HG03108 (cell line): Measurements from ENCODE around the gene ZEB1.
"Not testable (repeated sequence)": the region's sequence is repeated elsewhere in the genome, so short reads cannot be mapped to it uniquely, and the experiment has no call there.

Source experiments
- ATAC-seq: cut with Tn5 transposase; IDR thresholded peaks from one replicate; pipeline ENCODE4 v1.9.1; 2021; ENCODE audit warnings: moderate library complexity; ENCODE audit not compliant: unreplicated experiment

The ZEB1 gene

GRCh38 chr10:31317652-31318381, 1.2 kb upstream of the ZEB1 start:
- no peak for ATAC-seq

GRCh38 chr10:31318382-31318853, 598 bp upstream of the ZEB1 start:
- peak; percentile 64 for ATAC-seq

DNA sequence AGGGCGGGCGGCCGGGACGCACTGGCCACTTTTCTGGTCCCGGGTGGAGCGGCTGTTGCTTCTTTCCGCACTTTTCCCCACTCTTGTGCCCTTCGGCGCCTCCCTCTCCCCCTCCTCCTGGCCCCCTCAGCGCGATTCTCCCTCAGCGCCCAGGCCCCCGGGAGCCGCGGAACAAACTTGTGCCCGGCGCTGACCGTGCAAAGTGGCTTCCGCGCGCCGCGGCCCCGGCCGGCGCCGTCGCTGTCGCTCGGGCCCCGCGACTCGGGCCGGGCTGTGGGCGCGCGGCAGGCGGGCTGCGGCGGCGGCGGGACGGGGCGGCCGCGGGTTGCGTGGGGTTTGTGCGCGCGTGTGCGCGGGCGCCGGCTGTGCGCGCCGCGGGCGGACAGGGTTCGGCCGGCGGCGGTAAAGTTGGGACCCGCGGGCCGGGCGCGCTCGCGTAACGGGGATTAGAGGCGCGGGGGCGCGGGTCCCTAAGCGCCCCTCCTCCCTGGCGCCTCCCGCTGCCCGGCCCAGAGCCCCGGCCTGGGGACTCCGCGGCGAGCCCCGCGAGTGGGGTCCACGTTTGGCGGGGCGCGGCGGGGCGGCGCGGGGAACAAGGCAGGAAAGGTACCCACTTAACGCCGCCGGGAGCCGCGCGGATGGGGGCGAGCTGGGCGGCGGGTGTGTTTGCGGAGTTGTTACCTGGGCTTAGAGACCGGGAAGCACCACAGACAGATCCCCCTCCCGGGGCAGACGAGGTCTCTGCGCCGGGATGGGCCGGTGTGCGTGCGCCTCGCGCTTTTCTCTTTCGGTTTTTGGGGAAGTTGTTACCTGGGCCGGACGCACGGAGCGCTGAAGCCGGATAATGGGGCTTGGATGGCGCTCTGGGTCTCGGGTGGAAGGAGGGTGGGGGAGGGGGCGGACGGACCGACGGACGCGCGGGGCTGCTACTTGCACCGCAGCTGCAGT, 860 bp downstream of the ZEB1 start:
- ATAC-seq = no peak

DNA sequence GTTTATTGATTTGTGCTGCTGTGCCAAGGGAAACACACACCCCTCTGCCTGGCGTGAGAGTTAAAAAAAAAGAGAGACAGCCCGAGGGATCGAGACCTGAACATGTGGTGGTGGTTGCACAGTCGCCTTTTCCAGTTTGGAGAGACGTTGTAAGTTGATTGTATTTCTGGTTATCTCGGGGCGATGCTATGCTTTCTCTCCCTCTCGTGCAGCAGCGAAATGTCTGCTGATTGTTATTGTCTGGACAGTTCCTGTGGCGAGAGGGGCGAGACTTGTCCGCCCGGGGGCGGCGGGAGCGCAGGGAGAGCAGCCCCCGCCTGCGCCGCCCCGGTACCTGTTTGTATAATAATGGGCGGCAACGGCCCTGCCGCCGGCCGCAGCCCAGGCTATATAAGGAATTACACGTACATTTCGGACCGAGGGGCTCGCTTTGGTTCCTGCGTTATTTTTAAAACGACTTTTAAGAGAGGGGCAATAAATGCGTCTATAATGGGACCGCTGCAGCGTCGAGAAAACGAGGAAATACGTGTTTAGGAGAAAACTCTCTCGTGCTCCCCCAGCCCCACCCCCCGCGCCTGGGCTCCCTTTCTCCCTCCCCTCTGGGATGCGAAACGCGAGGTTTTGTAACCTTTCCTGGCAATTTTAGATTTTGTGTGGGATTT, 1.7 kb downstream of the ZEB1 start:
- ATAC-seq = peak; percentile 21

GRCh38 chr10:31321396-31321941, 2.5 kb downstream of the ZEB1 start:
- ATAC-seq = no peak

- no peak for ATAC-seq
Measured at GRCh38 chr10:31322647-31323046, 3.6 kb downstream of the ZEB1 start.

- no peak for ATAC-seq
Measured at GRCh38 chr10:31340343-31340742, 21.3 kb downstream of the ZEB1 start.

DNA sequence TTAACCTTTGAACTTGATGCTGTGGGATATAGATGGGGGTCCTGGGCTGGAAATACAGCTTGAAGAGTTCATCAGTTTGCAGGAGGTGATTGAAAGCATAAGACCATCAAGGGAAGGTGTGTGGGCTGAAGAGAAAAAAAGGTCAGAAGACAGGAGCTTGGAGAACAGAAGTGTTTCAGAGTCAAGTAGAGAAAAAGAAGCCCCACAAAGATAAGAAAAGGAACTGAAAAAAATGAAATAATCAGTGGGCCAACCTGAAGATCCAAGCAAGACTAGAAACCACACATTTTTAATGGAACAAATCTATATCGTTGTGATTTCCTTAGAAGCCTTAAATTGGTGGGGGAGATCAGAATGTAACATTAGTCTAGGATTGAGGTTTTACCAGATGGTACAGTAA, 22.5 kb downstream of the ZEB1 start:
- no peak for ATAC-seq

DNA sequence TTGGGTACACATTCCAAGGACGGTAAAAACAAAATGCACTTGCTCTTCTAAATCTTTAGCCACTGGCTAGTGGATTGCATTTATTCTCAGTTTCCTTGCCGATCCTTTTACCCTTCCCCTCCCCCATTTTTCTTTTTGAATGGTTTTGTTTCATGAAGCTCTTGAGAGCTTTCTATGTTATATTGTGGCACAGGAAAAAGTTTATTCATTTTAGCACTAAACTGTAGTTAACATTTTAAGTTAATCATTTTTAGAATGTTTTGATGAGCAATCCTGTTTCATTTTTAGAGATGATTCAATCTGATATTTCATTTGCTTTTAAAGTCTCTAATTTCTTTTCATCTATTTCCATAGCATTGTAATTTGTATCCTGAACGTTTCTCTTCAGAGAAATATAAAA, 24.0 kb downstream of the ZEB1 start:
- ATAC-seq = no peak

GRCh38 chr10:31343551-31343950, 24.5 kb downstream of the ZEB1 start:
- ATAC-seq = no peak

DNA sequence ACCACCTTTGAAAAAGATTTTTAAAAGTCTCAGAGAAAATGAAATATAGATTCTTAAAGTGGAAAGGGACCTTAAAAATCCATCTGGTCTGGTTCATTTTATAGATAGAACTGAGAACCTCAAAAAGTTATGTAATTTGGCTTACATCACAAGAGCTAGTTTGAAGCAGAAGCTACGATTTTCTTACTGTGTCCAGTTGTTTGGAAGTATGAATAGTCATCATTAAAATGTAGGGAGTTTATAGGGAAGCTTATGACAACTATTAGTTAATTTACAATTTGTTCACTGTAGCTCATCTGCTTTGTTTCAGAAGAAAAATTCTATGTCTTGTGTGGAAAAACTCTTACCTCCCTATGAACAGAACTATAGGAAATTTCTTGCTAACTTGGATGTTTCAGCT, 26.9 kb downstream of the ZEB1 start:
- ATAC-seq = no peak

GRCh38 chr10:31346953-31347352, 27.9 kb downstream of the ZEB1 start:
- no peak for ATAC-seq

GRCh38 chr10:31347705-31348104, 28.7 kb downstream of the ZEB1 start:
- ATAC-seq = no peak

DNA sequence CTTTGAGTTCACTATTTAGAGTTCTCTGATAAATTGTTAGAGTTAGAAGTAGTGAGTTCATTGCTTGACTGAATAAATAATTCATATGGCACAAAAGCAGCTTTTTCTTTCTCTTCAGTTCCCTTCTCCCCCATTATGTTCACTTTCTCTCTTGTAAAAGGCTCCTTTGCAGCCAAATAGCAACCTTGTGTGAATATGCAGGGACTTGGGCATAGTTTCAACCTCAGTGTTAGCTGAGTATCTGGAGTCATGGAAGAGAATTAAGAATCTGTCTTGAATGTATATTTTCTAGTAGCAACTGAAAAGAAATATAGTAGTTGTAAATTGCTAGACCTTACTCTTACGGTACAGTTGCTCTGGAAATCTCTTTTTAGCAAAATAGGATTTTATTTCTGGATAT, 31.9 kb downstream of the ZEB1 start:
- ATAC-seq = no peak

DNA sequence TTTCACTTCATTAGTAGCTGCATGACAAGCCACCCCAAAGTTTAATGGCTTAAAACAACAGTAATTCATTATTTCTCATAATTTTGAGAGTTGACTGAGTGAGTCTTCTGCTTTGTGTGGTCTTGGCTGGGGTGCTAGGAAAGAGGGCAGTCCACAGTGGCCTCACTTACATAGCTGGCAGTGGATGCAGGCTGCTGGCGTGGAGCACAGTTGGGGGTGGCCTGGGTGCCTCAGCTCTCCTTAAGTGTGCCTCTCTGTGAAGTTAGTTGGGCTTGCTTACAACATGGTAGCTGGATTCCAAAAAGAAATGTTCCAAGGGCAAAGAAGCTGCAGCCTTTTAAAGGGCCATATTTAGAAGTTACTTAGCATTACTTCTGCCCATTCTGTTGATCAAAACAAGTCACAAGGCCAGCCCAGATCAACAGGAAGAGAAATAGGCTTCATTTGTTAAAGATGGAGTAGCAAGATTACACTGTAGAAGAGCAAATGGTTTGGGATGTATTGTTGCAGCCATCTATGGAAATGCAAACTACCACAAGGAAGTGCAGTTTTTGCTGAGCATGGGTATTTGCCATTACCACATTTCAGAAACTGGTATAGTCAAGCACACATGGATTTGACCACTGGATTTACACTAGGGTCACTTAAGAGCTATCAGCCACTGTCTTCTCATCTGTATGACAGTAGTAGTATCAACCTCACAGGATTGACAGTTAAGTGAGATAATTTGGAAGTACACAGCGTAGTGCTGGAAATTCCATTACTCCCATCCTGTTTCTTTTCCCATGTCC, 33.6 kb downstream of the ZEB1 start:
- no peak for ATAC-seq

DNA sequence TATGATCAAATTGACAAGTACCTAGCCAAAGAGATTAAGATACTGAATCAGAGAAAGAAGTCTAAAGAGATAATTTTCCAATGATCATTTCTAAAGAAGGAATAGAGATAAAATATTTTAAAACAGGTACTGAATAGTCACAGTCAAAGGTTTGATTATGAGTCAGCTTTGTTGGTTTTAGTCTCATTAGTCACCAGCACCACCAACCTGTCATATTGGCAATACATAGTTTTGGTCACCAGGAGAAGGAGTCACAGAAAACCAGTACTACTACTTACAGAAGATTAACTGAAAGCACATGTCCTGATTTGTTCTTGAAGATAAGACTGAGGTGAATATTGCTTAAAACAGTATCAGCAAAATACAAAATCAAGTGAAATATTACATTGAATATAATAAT, 34.6 kb downstream of the ZEB1 start:
- ATAC-seq = no peak

DNA sequence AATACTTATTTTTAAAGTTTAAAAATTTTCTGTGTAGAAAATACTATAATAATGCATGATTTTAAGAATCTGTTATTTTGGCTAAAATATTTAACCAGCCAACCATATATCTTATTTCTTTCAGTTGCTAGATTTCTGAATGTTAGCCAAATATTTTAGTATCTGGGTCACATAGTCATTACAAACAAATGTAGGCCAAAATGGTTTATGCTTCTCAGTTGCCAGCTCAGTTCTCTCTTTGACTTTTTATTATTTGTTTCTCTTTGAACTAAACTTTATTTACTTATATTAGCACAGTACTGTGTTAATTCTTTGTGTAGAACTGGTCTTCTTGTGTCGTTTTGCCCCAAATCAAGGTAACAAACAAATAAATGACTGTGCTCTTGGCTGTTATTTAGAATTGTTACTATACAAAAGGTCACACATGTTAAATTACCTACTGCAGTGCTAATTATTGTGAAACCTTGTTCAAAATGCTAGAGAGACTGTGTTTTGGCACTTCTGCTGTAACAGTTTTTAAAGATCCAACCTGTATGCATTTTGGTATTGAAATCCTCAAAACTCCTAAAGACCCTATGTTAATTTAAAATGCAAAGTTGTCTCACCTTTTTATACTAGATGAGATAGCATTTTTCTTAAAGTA, 39.8 kb downstream of the ZEB1 start:
- ATAC-seq = no peak

- no peak for ATAC-seq
Measured at GRCh38 chr10:31359979-31360378, 41.0 kb downstream of the ZEB1 start.

- ATAC-seq = not testable (repeated sequence)
Measured at GRCh38 chr10:31361475-31361874, 42.5 kb downstream of the ZEB1 start.
